NCI-H2196 treated with DMSO at 0.1 percent for 48 hours (cell line): ENCODE data around the gene GRM7.

Experiments
- DNase-seq: peaks from one replicate; lab custom pipeline; 2025; ENCODE audit not compliant: unreplicated experiment; lab: John Stamatoyannopoulos, UW

The GRM7 gene

GRCh38 chr3:7226393-7226792 lies 365.5 kb downstream of the GRM7 start:
- no peak for DNase-seq

GRCh38 chr3:7238565-7239295 lies 377.8 kb downstream of the GRM7 start:
- no peak for DNase-seq

GRCh38 chr3:7241584-7242302 lies 380.8 kb downstream of the GRM7 start:
- no peak for DNase-seq

GRCh38 chr3:7242303-7242635 lies 381.4 kb downstream of the GRM7 start:
- DNase-seq = no peak

GRCh38 chr3:7249493-7250076 lies 388.7 kb downstream of the GRM7 start:
- no peak for DNase-seq

- no peak for DNase-seq
These were observed 393.3 kb downstream of the GRM7 start for GRCh38 chr3:7254251-7254650.

GRCh38 chr3:7260975-7261374 lies 400.1 kb downstream of the GRM7 start:
- DNase-seq = no peak

- DNase-seq = no peak
These were observed 402.7 kb downstream of the GRM7 start for GRCh38 chr3:7263347-7264195.

- no peak for DNase-seq
These were observed 403.2 kb downstream of the GRM7 start for GRCh38 chr3:7264196-7264526.

- DNase-seq = no peak
These were observed 404.8 kb downstream of the GRM7 start for GRCh38 chr3:7265736-7266135.

- DNase-seq = no peak
These were observed 405.6 kb downstream of the GRM7 start for GRCh38 chr3:7266551-7266950.

GRCh38 chr3:7270731-7271130 lies 409.8 kb downstream of the GRM7 start:
- no peak for DNase-seq

- no peak for DNase-seq
These were observed 410.7 kb downstream of the GRM7 start for GRCh38 chr3:7271631-7272030.

GRCh38 chr3:7272203-7272602 lies 411.3 kb downstream of the GRM7 start:
- no peak for DNase-seq

GRCh38 chr3:7275396-7275795 lies 414.5 kb downstream of the GRM7 start:
- DNase-seq = no peak

- no peak for DNase-seq
These were observed 419.4 kb downstream of the GRM7 start for GRCh38 chr3:7280318-7280717.

- DNase-seq = no peak
These were observed 422.1 kb downstream of the GRM7 start for GRCh38 chr3:7282988-7283387.

- DNase-seq = no peak
These were observed 424.6 kb downstream of the GRM7 start for GRCh38 chr3:7285505-7285904.

GRCh38 chr3:7288133-7288532 lies 427.2 kb downstream of the GRM7 start:
- DNase-seq = no peak

GRCh38 chr3:7289121-7289520 lies 428.2 kb downstream of the GRM7 start:
- DNase-seq = no peak

- DNase-seq = no peak
These were observed 429.3 kb downstream of the GRM7 start for GRCh38 chr3:7290077-7290825.
